HG03342 (cell line): Measurements from ENCODE around the gene SPSB3.

Experiments
- ATAC-seq: cut with Tn5 transposase; IDR thresholded peaks from one replicate; pipeline ENCODE4 v1.9.1; 2021; ENCODE audit warnings: mild to moderate bottlenecking, moderate library complexity; ENCODE audit not compliant: unreplicated experiment

Gene SPSB3

GRCh38 chr16:1790261-1790610 lies 7.9 kb upstream of the SPSB3 start:
- ATAC-seq = no peak

GRCh38 chr16:1789643-1790045 lies 7.3 kb upstream of the SPSB3 start:
- no peak for ATAC-seq

GRCh38 chr16:1788708-1789100 lies 6.3 kb upstream of the SPSB3 start:
- no peak for ATAC-seq

DNA sequence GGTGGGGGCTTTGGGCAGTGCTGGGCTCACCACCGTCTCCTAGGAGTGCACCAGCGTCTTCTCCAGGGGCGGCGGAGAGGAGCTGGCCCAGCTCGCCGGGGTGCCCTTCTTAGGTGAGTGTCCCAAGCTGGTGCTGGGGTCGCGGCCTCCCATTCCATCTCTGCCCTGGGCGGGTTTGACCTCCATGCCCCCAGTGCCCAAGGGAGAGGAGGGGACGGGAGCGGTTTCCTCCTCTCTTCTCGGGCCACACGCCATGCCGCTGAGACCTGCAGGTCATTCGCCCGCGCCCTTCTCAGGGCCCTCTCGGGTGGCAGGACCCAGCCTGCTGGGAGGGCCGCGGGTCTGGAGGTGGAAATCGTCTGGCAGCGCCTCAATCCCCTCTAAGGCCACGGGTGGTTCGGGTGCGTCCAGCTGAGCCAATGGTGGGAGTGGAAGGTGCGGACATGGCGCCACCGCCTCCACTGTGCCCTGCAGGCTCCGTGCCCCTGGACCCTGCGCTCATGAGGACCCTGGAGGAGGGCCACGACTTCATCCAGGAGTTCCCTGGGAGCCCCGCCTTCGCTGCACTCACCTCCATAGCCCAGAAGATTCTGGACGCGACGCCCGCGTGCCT lies 5.8 kb upstream of the SPSB3 start:
- no peak for ATAC-seq

DNA sequence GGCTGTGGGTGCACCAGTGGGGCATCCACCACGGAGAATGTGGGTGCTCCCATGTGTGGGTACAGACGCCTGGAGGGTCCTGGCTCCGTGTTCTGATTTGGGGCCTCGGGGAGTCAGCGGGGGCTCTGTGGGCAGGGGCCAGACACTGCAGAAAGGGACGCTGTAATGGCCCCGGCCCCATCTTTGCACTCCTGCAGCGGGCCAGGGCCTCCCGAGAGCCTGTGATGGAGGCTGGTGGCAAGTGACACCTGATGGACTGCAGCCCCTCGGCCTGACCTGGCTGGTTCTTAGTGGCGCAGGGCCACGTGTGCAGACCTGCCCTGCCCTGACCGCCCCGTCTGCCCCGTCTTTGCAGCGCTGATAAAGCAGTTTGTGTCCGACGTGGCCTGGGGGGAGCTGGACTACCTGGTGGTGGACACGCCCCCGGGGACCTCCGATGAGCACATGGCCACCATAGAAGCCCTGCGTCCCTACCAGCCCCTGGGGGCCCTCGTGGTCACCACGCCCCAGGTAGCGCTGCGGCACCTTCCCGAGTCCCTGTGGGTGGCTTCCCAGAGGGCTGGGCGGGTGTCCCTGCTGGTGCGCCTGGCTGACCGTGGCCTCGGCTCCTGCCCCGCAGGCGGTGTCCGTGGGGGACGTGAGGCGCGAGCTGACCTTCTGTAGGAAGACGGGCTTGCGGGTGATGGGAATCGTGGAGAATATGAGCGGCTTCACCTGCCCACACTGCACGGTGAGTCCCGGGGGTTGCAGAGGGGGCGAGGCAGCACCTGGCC lies 5.1 kb upstream of the SPSB3 start:
- no peak for ATAC-seq

GRCh38 chr16:1787056-1787321 lies 4.6 kb upstream of the SPSB3 start:
- no peak for ATAC-seq

DNA sequence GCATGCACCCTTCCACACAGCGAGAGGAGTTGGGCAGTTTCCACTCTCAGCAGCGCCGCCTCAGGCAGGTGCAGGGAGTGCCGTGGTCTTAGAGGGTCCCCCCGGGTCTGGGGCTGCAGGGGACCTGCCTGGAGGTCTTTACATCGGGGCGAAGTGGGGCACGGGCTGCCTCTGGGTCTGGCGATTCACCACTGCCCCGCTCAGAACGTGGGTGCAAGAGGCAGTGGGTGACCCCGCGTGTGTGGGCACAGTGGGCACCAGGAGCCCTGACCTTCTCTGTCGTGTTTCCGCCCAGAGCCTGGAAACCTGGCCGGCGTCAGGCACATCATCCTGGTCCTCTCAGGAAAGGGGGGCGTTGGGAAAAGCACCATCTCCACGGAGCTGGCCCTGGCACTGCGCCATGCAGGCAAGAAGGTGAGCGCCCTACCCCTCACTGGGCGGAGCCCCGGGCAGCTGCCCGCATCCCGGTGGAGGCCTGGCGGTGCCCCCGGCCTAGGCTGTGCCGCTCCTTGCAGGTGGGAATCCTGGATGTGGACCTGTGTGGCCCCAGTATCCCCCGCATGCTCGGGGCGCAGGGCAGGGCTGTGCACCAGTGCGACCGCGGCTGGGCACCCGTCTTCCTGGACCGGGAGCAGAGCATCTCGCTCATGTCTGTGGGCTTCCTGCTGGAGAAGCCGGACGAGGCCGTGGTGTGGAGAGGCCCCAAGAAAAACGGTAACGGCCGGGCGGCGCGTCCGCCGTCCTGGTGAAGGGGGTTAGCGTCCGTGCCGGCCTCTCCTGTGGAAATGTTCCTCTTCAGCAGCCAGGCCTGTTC lies 4.1 kb upstream of the SPSB3 start:
- ATAC-seq = no peak

DNA sequence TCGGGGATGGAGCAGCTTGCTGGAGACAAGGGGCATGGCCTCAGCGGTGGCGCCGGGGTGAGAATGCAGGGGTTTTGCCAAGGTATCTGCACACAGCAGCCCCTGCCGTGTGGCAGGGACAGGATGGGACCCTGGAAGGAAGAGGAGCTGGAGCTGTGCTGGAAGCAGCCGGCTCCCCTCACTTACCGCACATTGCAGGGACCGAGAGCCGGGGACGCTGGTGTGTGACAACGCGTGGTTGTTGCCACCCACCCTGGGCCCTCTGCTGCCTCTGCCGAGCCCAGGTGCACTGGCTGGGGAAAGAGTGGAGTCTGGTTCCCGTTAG lies 3.4 kb upstream of the SPSB3 start:
- ATAC-seq = no peak

DNA sequence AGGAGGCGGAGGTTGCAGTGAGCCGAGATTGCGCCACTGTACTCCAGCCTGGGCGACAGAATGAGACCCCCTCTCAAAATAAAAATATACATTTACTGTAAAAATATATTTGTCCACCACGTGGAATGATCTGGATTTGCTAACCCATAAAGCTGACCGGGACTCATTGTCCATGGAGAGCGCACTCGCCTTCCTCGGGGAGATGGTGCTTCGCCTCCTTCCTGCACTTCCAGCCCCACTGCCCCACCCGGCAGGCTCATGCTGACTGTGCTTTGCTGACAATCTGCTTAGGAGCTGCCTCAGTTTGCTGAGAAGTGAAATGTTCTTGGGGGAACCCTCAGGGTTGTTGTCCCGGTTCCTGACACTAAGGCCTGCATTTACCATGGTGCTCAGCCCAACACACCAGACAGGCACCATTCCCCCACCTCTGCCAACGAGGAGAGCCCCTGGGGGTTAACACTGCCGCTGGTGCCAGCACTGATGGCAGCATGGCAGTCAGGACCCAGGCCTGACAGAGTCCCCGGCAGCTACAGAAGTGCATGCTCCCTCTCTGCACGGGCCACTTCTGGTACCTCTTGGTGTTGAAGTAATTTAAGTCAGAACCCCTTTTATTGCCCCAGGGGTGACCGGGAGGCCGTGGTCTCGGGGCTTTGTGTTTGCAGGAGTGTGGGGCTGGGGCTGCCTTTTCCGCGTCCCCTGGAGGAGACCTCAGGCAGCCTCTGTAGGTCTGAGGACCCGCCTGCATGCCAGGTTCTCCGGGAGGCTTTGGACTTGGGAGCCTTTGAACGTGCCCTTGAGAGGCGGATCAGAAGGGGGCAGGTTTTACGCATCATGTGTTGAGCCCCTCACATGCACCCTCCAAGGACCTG lies 2.8 kb upstream of the SPSB3 start:
- ATAC-seq = no peak

DNA sequence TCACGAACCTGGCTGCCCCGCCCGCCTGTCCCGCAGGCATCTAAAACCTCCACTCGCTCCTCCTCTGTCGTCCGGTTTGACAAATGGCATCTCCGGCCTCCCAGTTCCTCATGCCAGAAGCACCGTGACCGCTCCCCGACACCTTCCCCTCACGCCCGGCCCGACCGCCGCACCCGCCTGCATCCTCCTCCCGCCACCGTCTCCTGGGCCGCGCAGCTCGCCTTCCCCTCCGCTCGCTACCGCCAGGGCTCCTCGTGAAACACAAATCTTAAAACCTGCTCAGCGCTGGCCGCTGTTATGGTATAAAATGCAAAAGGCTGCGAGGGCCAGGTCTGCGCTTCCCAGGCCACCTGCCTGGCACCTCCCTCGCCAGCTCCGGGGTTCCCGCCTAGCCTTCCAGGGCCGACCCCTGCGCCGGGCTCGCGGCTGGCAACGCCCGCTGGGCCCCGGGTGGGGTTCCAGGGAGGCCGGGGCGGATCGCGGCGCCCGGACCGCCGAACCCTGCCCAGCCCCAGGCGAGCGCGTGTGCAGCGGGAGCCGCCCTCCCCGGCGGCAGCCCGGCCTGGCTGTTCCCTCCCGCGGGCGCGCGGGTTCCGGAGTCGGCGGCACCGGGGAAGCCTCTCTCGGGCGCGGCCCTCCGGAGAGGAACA lies 488 bp downstream of the SPSB3 start:
- ATAC-seq = peak; percentile 0

GRCh38 chr16:1781254-1781653 lies 1.1 kb downstream of the SPSB3 start:
- no peak for ATAC-seq

DNA sequence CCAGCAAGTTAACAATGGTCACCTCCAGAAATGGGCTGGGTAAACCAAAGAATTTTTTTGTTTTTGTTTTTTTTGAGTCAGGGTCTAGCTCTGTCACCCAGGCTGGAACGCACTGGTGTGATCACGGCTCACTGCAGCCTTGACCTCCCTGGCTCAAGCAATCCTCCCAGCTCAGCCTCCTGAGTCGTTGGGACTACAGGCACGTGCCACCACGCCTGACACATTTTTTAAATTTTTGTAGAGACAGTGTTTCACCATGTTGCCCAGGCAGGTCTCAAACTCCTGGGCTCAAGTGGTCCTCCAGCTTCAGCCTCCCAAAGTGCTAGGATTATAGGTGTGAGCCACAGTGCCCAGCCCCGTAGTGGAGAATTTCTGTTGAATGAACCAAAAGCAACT lies 1.7 kb downstream of the SPSB3 start:
- no peak for ATAC-seq

DNA sequence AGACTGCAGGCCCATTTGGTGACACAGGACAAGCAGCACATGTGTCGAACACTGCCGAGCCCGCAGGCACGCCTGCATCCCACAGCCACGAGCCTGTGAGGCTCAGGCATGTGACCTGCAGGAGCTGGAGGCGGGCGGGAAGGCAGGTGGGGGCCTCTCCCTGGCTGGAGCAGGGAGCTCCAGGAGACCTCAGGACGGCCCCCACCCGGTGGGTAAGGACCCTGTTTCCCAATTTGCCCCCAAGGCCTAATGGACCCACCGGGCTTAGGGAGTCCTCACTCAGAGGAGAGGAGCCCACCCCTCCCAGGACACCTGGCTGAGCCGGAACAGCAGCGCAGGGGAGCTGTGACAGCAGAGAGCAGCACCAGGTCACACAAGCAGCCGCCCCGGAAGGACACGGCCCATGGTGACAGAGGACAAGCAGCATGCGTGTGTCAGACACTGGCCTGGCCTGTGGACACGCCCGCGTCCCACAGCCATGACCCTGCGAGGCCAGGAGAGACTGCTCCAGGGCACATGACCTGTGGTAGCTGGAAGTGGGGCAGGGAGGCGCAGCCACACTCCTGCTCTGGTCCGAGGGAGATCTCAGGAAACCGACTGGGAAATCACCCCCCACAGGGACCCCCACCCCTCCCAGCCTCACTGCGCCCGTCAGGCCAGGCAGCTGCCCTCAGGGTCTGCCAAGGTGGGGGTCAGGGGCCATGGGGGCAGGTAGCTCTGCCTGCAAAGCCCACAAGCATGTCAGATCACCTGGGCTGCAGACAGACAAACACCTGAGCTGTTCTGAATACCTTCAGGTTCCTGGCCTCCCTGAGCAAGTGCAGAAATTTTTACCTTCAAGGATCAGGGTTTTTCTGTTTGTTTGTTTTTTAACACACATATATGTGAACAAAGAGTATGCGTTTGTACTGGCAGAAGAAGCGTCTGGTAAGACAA lies 2.4 kb downstream of the SPSB3 start:
- ATAC-seq = no peak

- no peak for ATAC-seq
Measured at GRCh38 chr16:1779234-1779701, 3.1 kb downstream of the SPSB3 start.

- ATAC-seq = no peak
Measured at GRCh38 chr16:1778200-1779179, 3.9 kb downstream of the SPSB3 start.

DNA sequence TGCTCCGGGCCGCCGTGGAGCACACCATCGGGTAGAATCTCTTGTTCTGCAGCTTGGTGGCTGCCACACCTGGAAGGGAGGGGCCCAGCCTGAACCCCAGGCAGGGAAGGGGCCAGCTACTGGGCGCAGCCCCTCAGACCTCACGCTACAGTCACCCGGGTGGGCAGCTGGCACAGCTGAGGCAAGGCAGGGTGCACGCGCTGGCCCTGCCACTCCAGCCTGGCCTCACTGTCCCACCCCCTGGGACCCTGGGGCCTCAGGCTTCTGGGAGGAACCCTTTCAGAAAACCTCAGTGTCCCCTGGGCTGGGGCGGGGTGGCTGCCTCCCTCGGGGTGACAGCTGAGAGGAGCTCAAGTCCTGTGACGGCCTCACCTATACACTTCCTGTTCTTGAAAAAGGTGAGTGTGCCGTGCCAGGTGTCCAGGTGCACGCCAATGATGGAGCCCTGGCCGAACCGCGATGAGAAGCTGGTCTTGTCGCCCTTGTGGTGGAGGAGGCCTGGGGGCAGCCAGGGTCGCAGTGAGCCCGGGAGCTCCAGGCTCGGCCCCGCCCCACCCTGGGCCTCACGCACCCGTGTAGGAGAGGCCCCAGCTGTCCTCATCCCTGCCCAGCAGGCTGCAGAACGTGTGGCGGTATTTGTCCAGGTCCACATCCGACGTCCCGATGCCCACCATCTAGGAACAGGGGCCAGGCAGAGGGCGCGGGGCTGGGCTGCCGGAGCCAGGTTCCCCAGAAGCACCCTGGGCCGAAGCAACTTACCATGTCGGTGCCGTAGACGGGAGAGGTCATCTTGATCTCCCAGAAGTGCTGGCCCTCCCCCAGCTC lies 4.8 kb downstream of the SPSB3 start:
- ATAC-seq = no peak

DNA sequence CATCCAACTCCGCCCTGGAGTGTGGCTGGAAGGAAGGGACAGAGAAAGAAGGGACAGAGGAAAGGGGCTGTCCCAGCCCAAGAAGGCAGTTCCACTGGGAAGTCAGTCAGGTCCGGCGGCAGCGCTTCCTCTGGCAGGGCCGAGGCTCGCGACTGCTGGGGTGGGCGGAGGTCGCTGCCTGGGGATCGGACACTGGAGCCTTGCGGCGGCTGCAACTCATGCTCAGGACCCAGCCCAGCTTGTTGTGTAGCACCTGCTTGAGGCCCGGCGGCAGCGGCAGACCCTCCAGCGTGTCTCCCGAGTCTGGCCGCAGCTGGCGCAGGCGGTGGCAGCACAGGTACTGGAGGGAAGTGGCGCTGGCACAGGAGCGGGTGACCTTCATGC lies 5.4 kb downstream of the SPSB3 start:
- no peak for ATAC-seq

DNA sequence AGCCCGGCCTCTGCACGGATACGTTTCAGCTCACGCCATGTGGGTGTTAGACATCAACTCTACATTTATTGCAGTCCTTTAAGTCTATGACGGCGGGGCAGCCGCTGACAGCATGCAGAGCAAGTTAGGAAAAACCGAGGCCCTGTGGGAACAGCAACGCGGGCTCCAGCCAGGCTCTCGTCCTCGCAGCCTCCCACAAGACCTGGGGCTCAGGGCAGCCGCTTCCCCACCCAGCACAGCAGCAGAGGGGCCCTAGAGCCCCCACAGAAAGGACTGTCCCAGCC lies 5.8 kb downstream of the SPSB3 start:
- ATAC-seq = no peak
